HepG2 (cell line): ENCODE data around the gene ENAH. TPM values are rescaled to one million over a fixed set of nuclear protein-coding genes. Genes with fewer than 3 reads are reported as not detected.

Source experiments
- ATAC-seq: fragments of 200-7000 bp; cut with Tn5 transposase; 3 replicates; pipeline ENCODE4 v1.9.1; 2020; ENCODE audit warnings: mild to moderate bottlenecking, moderate library complexity
- BruUV-seq: library from RNA; stranded (reverse); fragments of 400-500 nt; replicated peaks from 2 replicates; lab custom pipeline; 2021; lab: Mats Ljungman, UMichigan
- CTCF ChIA-PET: fragments of 300-600 bp; formaldehyde crosslinking; extraction: SDS; loops from one replicate; lab custom pipeline; 2021; ENCODE audit warnings: low total read pairs, inconsistent platforms, low intra/inter-chr PET ratio; lab: Yijun Ruan, JAX
- POLR2A ChIA-PET: fragments of 350-600 bp; sonication (Branson Sonifier 250); formaldehyde crosslinking; loops from one replicate; lab custom pipeline; 2020; ENCODE audit warnings: antibody characterized with exemption, inconsistent platforms; lab: Yijun Ruan, JAX
- DNase-seq: peaks from one replicate; pipeline ENCODE4 v3.0.0-alpha.2; 2015; ENCODE audit warnings: low spot score
- FAIRE-seq: peaks from 3 replicates; lab custom pipeline; 2011; peaks lifted over from hg19 to GRCh38; lab: Jason Lieb, UNC
- H2AFZ ChIP-seq: one replicate; pipeline ENCODE4 v1.6.1; 2011; ENCODE audit warnings: low read length, inconsistent platforms
- H3K27ac ChIP-seq: fragments of 300-600 bp; 3 replicates; pipeline ENCODE4 v1.8.0; 2011; ENCODE audit warnings: mixed run types, mild to moderate bottlenecking, mixed read lengths, low read length, inconsistent platforms; ENCODE audit not compliant: insufficient read depth; ENCODE audit errors: extremely low read length
- H3K27me3 ChIP-seq, 2 experiments: fragments of 200-600 bp in 1 of 2; 2 replicates in 1 of 2; 3 replicates in 1 of 2; pipeline versions ENCODE4 v1.6.0 to v1.8.0; 2011; ENCODE audit warnings: low read length in 2 of 2, mild to moderate bottlenecking in 2 of 2, moderate library complexity in 2 of 2, inconsistent platforms in 1 of 2; ENCODE audit not compliant: insufficient read depth in 2 of 2, control insufficient read depth in 1 of 2
- H3K36me3 ChIP-seq, 2 experiments: fragments of 200-600 bp in 1 of 2; replicated peaks in 1 of 2; 2 replicates in 1 of 2; 3 replicates in 1 of 2; pipeline versions ENCODE4 v1.5.1 to v1.8.0; 2011; ENCODE audit warnings: low read length in 2 of 2, inconsistent platforms in 1 of 2; ENCODE audit not compliant: insufficient read depth in 2 of 2, control insufficient read depth in 1 of 2
- H3K4me1 ChIP-seq: 2 replicates; pipeline ENCODE4 v1.5.1; 2012; ENCODE audit warnings: low read length, inconsistent platforms; ENCODE audit not compliant: insufficient read depth
- H3K4me2 ChIP-seq: 2 replicates; pipeline ENCODE4 v1.6.0; 2011; ENCODE audit warnings: low read depth, low read length, inconsistent platforms
- H3K4me3 ChIP-seq, 3 experiments: fragments of 200-600 bp in 1 of 3; sonication (generic), shearing (Covaris generic) in 1 of 3; replicated peaks in 1 of 3; 2 replicates each; pipeline ENCODE4 v1.5.1; 2011 to 2016; ENCODE audit warnings: low read length in 3 of 3, inconsistent platforms in 2 of 3, low read depth in 2 of 3, mild to moderate bottlenecking in 2 of 3, control low read depth in 1 of 3, mixed read lengths in 1 of 3; ENCODE audit not compliant: insufficient read depth in 1 of 3
- H3K79me2 ChIP-seq: one replicate; pipeline ENCODE4 v1.6.1; 2011; ENCODE audit warnings: low read length, inconsistent platforms; ENCODE audit not compliant: insufficient read depth
- H3K9ac ChIP-seq: 2 replicates; pipeline ENCODE4 v1.6.0; 2011; ENCODE audit warnings: mild to moderate bottlenecking, low read depth, low read length, inconsistent platforms; ENCODE audit not compliant: insufficient read depth
- H3K9me3 ChIP-seq: 2 replicates; pipeline ENCODE4 v1.5.1; 2012; ENCODE audit warnings: mild to moderate bottlenecking, low read length
- H4K20me1 ChIP-seq: 2 replicates; pipeline ENCODE4 v1.6.0; 2011; ENCODE audit warnings: inconsistent platforms, mild to moderate bottlenecking, low read length, moderate library complexity; ENCODE audit not compliant: insufficient read depth
- FOSL2 ChIP-seq: sonication (generic); formaldehyde crosslinking; IDR thresholded peaks from 2 replicates; pipeline ENCODE4 v1.4.0; 2020; ENCODE audit warnings: missing genetic modification reagents
- HDAC6 ChIP-seq: fragments of 200-600 bp; sonication (generic); IDR thresholded peaks from 2 replicates; pipeline ENCODE4 v1.7.0; 2017; ENCODE audit warnings: mild to moderate bottlenecking, antibody characterized with exemption, low read length, low read depth
- NFE2L1 ChIP-seq: sonication (generic); formaldehyde crosslinking; IDR thresholded peaks from 2 replicates; pipeline ENCODE4 v1.4.0; 2020; ENCODE audit warnings: missing genetic modification reagents, mild to moderate bottlenecking, borderline replicate concordance
- U2AF1 ChIP-seq: fragments of 200-400 bp; formaldehyde crosslinking; optimal IDR thresholded peaks from 2 replicates; pipeline ENCODE3; 2017; ENCODE audit warnings: mild to moderate bottlenecking, low read depth, low read length
- U2AF2 ChIP-seq: fragments of 200-400 bp; formaldehyde crosslinking; IDR thresholded peaks from 2 replicates; pipeline ENCODE4 v1.6.1; 2017; ENCODE audit warnings: low read depth, mild to moderate bottlenecking, low read length
- ZFP36 ChIP-seq: fragments of 150-350 bp; IDR thresholded peaks from 2 replicates; pipeline ENCODE4 v1.6.1; 2018; ENCODE audit warnings: borderline replicate concordance, low read length, low read depth; ENCODE audit not compliant: partially characterized antibody
- ZFP90 ChIP-seq: sonication (generic); formaldehyde crosslinking; IDR thresholded peaks from 2 replicates; pipeline ENCODE4 v1.8.0; 2022; ENCODE audit warnings: missing genetic modification reagents, mild to moderate bottlenecking, inconsistent platforms, borderline replicate concordance
- ZNF780A ChIP-seq: sonication (generic); formaldehyde crosslinking; IDR thresholded peaks from 2 replicates; pipeline ENCODE4 v1.8.0; 2022; ENCODE audit warnings: mild to moderate bottlenecking, missing genetic modification reagents, moderate library complexity
- WGBS: methylation state at CpG from one replicate; pipeline ENCODE4 v1.1.6; 2017; ENCODE audit warnings: low lambda C conversion rate; 5-methylcytosine and 5-hydroxymethylcytosine counted together
- in situ Hi-C: cut with HindIII; loops from 2 replicates; pipeline ENCODE4 v1.10.0; 2017; ENCODE audit warnings: low pct_unique_long_range_greater_than_20kb; ENCODE audit not compliant: extremely low pct_ligation_motif_present
- intact Hi-C: fragments of 100-400 bp; cut with micrococcal nuclease; formaldehyde crosslinking; loops from one replicate; pipeline ENCODE4 v1.10.0; 2022; ENCODE audit not compliant: unreplicated experiment
- polyA plus RNA-seq, 8 experiments: library from polyadenylated mRNA; depleted of rRNA in 3 of 8; stranded (reverse) in 7 of 8; unstranded in 1 of 8; fragments of >200 nt; fragmentation: Illumina TruSeq in 4 of 8; extraction: Trizol in 4 of 8; gene quantifications; 2 replicates each; pipeline versions ENCODE4 v1.2.1 to v1.2.3, GENCODE V29; 2011 to 2016; ENCODE audit warnings: low read depth in 4 of 8, missing spikeins in 1 of 8, mixed read lengths in 1 of 8; ENCODE audit not compliant: insufficient read depth in 1 of 8
- total RNA-seq, 5 experiments: library from RNA; depleted of rRNA; stranded (reverse); fragments of >200 nt; fragmentation: Illumina TruSeq; extraction: Trizol; gene quantifications; 2 replicates each; pipeline ENCODE4 v1.2.3, GENCODE V29; 2016; ENCODE audit warnings: low read depth in 1 of 5
- TF ChIP-seq, protein P1 (sequence below): sonication (generic); formaldehyde crosslinking; IDR thresholded peaks from 2 replicates; pipeline ENCODE4 v1.4.0; 2020; ENCODE audit warnings: mild to moderate bottlenecking, missing genetic modification reagents
- TF ChIP-seq, protein P2 (sequence below): sonication (generic); formaldehyde crosslinking; IDR thresholded peaks from 2 replicates; pipeline ENCODE4; 2020; ENCODE audit warnings: missing genetic modification reagents, mild to moderate bottlenecking, borderline replicate concordance

The ENAH gene
- total and polyA plus RNA-seq, 2 of the 13 experiments (the other 11 are each of a cell fraction or from before 2014, with no cell fraction given): 22.1 to 58.3 TPM

DNA sequence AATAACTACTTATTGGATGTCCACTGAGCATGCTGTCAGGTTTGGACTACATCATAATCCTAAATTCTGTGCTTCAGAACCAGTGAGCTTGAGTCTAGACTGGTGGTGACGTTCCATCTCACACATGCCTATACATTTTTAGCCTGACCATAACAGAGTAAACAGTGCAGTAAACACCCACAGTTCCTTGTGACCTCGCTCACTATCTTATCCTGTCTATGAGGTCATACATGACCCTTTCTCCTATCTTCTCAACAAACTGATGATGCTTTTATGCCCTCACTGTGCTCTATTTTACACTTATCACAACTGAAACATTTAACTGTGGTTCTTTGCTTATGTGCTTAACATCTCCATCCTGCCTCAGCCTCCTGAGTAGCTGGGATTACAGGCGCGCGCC, 91.2 kb downstream of the ENAH start (continued):
- TF ChIP-seq FOSL2 (no peak), U2AF1 (no peak), HDAC6 (no peak), U2AF2 (no peak), ZNF780A (CRISPR knock-in tag) (no peak)
- TF ChIP-seq, protein P1, sequence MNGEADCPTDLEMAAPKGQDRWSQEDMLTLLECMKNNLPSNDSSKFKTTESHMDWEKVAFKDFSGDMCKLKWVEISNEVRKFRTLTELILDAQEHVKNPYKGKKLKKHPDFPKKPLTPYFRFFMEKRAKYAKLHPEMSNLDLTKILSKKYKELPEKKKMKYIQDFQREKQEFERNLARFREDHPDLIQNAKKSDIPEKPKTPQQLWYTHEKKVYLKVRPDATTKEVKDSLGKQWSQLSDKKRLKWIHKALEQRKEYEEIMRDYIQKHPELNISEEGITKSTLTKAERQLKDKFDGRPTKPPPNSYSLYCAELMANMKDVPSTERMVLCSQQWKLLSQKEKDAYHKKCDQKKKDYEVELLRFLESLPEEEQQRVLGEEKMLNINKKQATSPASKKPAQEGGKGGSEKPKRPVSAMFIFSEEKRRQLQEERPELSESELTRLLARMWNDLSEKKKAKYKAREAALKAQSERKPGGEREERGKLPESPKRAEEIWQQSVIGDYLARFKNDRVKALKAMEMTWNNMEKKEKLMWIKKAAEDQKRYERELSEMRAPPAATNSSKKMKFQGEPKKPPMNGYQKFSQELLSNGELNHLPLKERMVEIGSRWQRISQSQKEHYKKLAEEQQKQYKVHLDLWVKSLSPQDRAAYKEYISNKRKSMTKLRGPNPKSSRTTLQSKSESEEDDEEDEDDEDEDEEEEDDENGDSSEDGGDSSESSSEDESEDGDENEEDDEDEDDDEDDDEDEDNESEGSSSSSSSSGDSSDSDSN: no peak

DNA sequence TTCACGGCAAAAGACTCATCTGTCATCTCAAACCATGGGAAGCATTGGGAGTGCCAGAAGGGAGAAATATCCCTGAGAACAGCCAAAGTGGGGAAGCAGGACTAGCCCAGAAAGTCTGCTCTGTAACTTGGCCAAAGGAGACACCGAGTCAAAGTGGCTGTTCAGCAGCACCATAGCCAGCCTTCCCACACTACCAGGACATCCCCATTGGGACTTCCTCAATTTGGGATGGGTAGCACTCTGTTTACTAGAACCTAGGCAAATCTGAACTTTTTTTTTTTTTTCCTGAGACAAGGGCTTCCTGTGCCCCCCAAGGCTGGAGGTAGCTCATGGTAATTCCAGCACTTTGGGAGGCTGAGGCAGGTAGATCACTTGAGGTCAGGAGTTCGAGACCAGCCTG, 93.0 kb downstream of the ENAH start:
- TF ChIP-seq, protein P2, sequence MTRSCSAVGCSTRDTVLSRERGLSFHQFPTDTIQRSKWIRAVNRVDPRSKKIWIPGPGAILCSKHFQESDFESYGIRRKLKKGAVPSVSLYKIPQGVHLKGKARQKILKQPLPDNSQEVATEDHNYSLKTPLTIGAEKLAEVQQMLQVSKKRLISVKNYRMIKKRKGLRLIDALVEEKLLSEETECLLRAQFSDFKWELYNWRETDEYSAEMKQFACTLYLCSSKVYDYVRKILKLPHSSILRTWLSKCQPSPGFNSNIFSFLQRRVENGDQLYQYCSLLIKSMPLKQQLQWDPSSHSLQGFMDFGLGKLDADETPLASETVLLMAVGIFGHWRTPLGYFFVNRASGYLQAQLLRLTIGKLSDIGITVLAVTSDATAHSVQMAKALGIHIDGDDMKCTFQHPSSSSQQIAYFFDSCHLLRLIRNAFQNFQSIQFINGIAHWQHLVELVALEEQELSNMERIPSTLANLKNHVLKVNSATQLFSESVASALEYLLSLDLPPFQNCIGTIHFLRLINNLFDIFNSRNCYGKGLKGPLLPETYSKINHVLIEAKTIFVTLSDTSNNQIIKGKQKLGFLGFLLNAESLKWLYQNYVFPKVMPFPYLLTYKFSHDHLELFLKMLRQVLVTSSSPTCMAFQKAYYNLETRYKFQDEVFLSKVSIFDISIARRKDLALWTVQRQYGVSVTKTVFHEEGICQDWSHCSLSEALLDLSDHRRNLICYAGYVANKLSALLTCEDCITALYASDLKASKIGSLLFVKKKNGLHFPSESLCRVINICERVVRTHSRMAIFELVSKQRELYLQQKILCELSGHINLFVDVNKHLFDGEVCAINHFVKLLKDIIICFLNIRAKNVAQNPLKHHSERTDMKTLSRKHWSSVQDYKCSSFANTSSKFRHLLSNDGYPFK: no peak
- TF ChIP-seq ZFP90 (no peak), NFE2L1 (no peak), ZFP36 (no peak)
- BruUV-seq: no TSS peak
- Histone ChIP-seq H3K9ac (no peak overlapping the region), H3K4me3 (no peak overlapping the region), H3K4me2 (no peak overlapping the region), H3K79me2 (no peaks in the 10 kb centered on the region), H3K36me3 (peaks cover 5 to 10% of the 10 kb centered on the region in 2 experiments; a peak in 3 of 5 replicates), H2AFZ (no peak overlapping the region), H3K4me1 (no peaks in the 10 kb centered on the region), H3K27ac (no peak overlapping the region), H4K20me1 (no peaks in the 10 kb centered on the region), H3K27me3 (no peaks in the 10 kb centered on the region), H3K9me3 (peaks cover 4% of the 10 kb centered on the region; the same call in 1 of the 2 replicates)
- ChIA-PET CTCF (no interaction called here), POLR2A (no interaction called here)
- FAIRE-seq (no peak), DNase-seq (no peak), ATAC-seq (no peak)
- WGBS: 100% methylated on average over 3 of the region's 3 CpGs
- intact Hi-C loops: no loop called here
- in situ Hi-C loops: no loop called here
